Heart right ventricle (tissue), 16 donors: ENCODE results near the gene ULK4. TPM values are rescaled to one million over a fixed set of nuclear protein-coding genes. Genes with fewer than 3 reads are reported as not detected.

ENCODE experiments used
- ATAC-seq, 8 donors: fragments of 200-7000 bp; cut with Tn5 transposase; one replicate each; pipeline ENCODE4 v1.9.1; 2020; ENCODE audit warnings: mild to moderate bottlenecking in 8 of 8, moderate library complexity in 8 of 8, moderate number of reproducible peaks in 1 of 8
- DNase-seq, 2 donors: peaks; one replicate each; pipeline ENCODE4 v3.0.0-alpha.2; 2020
- H3K27ac ChIP-seq, 10 donors: fragments of 200-600 bp; sonication (generic) in 2 of 10; one replicate each; pipeline versions ENCODE4 v1.5.0 to v1.8.0; 2020 to 2022; ENCODE audit warnings: mild to moderate bottlenecking in 3 of 10
- H3K27me3 ChIP-seq, 7 donors: fragments of 200-600 bp; one replicate each; pipeline ENCODE4 v1.8.0; 2021 to 2022; ENCODE audit warnings: mild to moderate bottlenecking in 2 of 7
- H3K36me3 ChIP-seq, 9 donors: fragments of 200-600 bp; sonication (generic) in 1 of 9; one replicate each; pipeline versions ENCODE4 v1.5.0 to v1.8.0; 2020 to 2022; ENCODE audit warnings: mild to moderate bottlenecking in 2 of 9
- H3K4me1 ChIP-seq, 9 donors: fragments of 200-600 bp; sonication (generic) in 1 of 9; one replicate each; pipeline versions ENCODE4 v1.5.0 to v1.8.0; 2020 to 2022; ENCODE audit warnings: mild to moderate bottlenecking in 4 of 9
- H3K4me3 ChIP-seq, 10 donors: fragments of 200-600 bp; sonication (generic) in 2 of 10; one replicate each; pipeline versions ENCODE4 v1.5.0 to v1.8.0; 2020 to 2022; ENCODE audit warnings: mild to moderate bottlenecking in 7 of 10, moderate library complexity in 2 of 10
- H3K9me3 ChIP-seq, 11 donors: fragments of 200-600 bp in 10 of 11; sonication (generic) in 2 of 11; one replicate each; pipeline versions ENCODE4 v1.5.0 to v1.8.0; 2013 to 2022; ENCODE audit warnings: mild to moderate bottlenecking in 2 of 11, control low read depth in 1 of 11, moderate library complexity in 1 of 11
- WGBS, 2 donors: extraction: QIAGEN DNeasy Blood & Tissue Kit; methylation state at CpG; one replicate each; pipeline ENCODE4 v1.1.7; 2013; ENCODE audit warnings: inconsistent platforms in 1 of 2; 5-methylcytosine and 5-hydroxymethylcytosine counted together
- intact Hi-C, 10 donors: fragments of 100-400 bp; cut with DNase I; formaldehyde crosslinking; loops; one replicate each; pipeline versions ENCODE4 v1.11.1 to v1.14.2; 2022
- polyA plus RNA-seq, 2 donors: library from polyadenylated mRNA; stranded (reverse); fragments of 200-250 nt; gene quantifications; one replicate each; pipeline ENCODE4 v1.2.3, GENCODE V29; 2013
- total RNA-seq, 10 donors: library from RNA; stranded (reverse); fragmentation: NEBNext Ultra II Directional in 3 of 10; extraction: Animal tissue kit (Norgen Biotek cat#: 25700) in 3 of 10; gene quantifications; one replicate each; pipeline versions ENCODE4 v1.2.1 to v1.2.4, GENCODE V29; 2021 to 2023
- TF ChIP-seq, protein P1 (sequence below), 9 donors: fragments of 200-600 bp; sonication (generic) in 2 of 9; IDR thresholded peaks; one replicate each; pipeline versions ENCODE4 v1.5.0 to v1.8.0; 2021 to 2022; ENCODE audit warnings: antibody characterized with exemption in 9 of 9, mild to moderate bottlenecking in 5 of 9, moderate library complexity in 1 of 9
- donor health status: Arrhythmogenic right ventricular cardiomyopathy.
- donor health status: ischemic (EF 13 %, LVEDD 7.1; RV severe dilation, severe dysfunction).
- donor health status: healthy with polysubstance abuse.
- donor health status: DM: no; HTN: yes; CAD: no.
- donor health status: DM: no; HTN: no; CAD: no.
- donor health status: ischemic (EF 25% LVEDD 6.9; RV normal size, moderate dysfunction).
- donor health status: ischemic (EF 25% LVEDD 5.7; RV mildly dilated, moderate dysfunction).
- donor health status: healthy.
- donor health status: DM: yes; HTN: yes; CAD: no.
- donor health status: Ischemic cardiomyopathy.
- donor health status: ischemic (EF 35%, LVEDD 5.7; RV mildly dilated, moderate dysfunction).
- donor health status: nonischemic (EF 11% LVEDD 7.7; RV severe dilation, severe dysfunction).
- donor health status: DM: yes; HTN: yes; CAD: no.
- donor health status: PGD.
- donor health status: ischemic (EF 29% LVEDD 5.4; RV normal size, mild dysfunction).
- donor health status: nonischemic (EF 23%, LVEDD 6.1; RV moderate dilation, normal function).

Gene ULK4
- total and polyA plus RNA-seq, 12 donors, result 1.4 to 11.4 (median 2.6) TPM

DNA sequence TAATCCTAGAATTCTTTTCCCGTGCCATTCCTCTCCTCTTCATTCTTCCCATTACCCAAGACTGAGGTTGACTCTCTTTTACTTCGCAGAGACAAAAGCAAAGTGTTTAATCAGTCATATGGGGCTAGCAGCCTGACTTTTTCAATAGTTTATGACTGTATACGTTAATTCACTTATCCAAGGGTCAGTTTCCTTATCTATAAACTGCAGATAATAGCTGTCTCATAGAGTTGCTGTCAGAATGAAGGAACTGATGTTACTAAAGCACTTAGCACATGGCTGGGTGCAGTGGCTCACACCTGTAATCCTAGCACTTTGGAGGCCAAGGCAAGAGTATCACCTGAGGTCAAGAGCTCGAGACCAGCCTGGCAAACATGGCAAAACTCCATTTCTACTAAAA, 43.5 kb upstream of the ULK4 start:
- 81 to 87% methylated on average over 4 of the region's 4 CpGs for WGBS, 2 donors

DNA sequence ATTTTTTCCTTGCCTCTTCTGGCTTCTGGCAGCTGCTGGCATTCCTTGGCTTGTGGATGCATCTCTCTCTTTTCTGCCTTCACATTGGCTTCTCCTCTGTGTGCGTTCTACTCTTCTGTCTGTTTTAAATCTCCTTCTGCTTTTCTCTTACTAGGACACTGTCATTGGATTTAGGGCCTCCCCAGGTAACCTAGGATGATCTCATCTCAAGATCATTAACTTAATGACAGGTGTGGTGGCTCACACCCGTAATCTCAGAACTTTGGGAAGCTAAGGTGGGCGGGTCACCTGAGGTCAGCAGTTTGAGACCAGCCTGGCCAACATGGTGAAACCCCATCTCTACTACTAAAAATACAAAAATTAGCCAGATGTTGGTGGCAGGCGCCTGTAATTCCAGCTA, 40.9 kb upstream of the ULK4 start:
- TF ChIP-seq, protein P1, sequence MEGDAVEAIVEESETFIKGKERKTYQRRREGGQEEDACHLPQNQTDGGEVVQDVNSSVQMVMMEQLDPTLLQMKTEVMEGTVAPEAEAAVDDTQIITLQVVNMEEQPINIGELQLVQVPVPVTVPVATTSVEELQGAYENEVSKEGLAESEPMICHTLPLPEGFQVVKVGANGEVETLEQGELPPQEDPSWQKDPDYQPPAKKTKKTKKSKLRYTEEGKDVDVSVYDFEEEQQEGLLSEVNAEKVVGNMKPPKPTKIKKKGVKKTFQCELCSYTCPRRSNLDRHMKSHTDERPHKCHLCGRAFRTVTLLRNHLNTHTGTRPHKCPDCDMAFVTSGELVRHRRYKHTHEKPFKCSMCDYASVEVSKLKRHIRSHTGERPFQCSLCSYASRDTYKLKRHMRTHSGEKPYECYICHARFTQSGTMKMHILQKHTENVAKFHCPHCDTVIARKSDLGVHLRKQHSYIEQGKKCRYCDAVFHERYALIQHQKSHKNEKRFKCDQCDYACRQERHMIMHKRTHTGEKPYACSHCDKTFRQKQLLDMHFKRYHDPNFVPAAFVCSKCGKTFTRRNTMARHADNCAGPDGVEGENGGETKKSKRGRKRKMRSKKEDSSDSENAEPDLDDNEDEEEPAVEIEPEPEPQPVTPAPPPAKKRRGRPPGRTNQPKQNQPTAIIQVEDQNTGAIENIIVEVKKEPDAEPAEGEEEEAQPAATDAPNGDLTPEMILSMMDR (IDR thresholded peaks at IDR 0.05), result no peak
- Histone ChIP-seq H3K4me3 (no peak overlapping the region), H3K9me3 (peaks cover 0 to 10% (median 0%) of the 10 kb centered on the region in 11 donors), H3K36me3 (no peaks in the 10 kb centered on the region), H3K27ac (no peak overlapping the region), H3K4me1 (peaks cover 0 to 8% (median 7%) of the 10 kb centered on the region in 9 donors), H3K27me3 (no peaks in the 10 kb centered on the region)
- DNase-seq (no peak), ATAC-seq (no peak)
- intact Hi-C loops, result loop anchor here in 2 of 10 donors (10.0 kb wide), 2 partner anchors 98 to 108 kb away; no protein-coding TSS in a partner anchor
- WGBS, 2 donors, result 96 to 98% methylated on average over 4 of the region's 4 CpGs

More for the DNA sequence above, 43.5 kb upstream of the ULK4 start:
- H3K27me3 ChIP-seq, result no peaks in the 10 kb centered on the region
- no peak overlapping the region for H3K27ac ChIP-seq
- intact Hi-C loops, result loop anchor here in 2 of 10 donors (10.0 kb wide), 2 partner anchors 101 to 111 kb away; no protein-coding TSS in a partner anchor
- DNase-seq (no peak), ATAC-seq (no peak)
- H3K9me3 ChIP-seq, result peaks cover 0 to 10% (median 0%) of the 10 kb centered on the region in 11 donors
- H3K4me1 ChIP-seq, result peaks cover 0 to under 1% (median 0%) of the 10 kb centered on the region in 9 donors
- H3K36me3 ChIP-seq, result no peaks in the 10 kb centered on the region
- TF ChIP-seq, protein P1 (IDR thresholded peaks at IDR 0.05), result no peak
- H3K4me3 ChIP-seq, result no peak overlapping the region

DNA sequence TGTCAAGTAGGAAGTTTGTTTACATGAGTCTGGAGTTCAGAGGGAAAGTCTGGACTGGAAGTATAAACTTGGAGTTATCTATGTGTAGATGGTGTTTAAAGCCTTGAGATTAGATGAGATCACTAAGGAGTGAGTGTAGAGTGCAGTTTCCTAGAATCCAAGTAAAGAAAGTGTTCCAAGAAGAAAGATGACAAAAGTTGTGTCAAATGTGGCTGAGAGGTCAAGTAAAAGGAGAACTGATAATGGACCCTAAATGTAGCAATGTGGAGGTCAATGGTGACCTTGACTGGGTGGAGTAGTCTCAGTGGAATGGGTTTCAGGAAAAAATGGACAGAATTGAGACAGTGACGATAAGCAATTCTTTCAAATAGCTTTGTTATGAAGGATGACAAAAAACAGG, 39.9 kb upstream of the ULK4 start:
- 97 to 100% methylated on average over 1 of the region's 1 CpG for WGBS, 2 donors
- no peaks in the 10 kb centered on the region for H3K36me3 ChIP-seq
- TF ChIP-seq, protein P1 (IDR thresholded peaks at IDR 0.05), result no peak
- H3K27ac ChIP-seq, result no peak overlapping the region
- ATAC-seq (no peak), DNase-seq (no peak)
- H3K4me3 ChIP-seq, result no peak overlapping the region
- no peaks in the 10 kb centered on the region for H3K27me3 ChIP-seq
- intact Hi-C loops, result loop anchor here in 2 of 10 donors (10.0 kb wide), 2 partner anchors 97 to 107 kb away; no protein-coding TSS in a partner anchor
- H3K9me3 ChIP-seq, result peaks cover 0 to 10% (median 0%) of the 10 kb centered on the region in 11 donors
- H3K4me1 ChIP-seq, result peaks cover 0 to 17% (median 12%) of the 10 kb centered on the region in 9 donors

DNA sequence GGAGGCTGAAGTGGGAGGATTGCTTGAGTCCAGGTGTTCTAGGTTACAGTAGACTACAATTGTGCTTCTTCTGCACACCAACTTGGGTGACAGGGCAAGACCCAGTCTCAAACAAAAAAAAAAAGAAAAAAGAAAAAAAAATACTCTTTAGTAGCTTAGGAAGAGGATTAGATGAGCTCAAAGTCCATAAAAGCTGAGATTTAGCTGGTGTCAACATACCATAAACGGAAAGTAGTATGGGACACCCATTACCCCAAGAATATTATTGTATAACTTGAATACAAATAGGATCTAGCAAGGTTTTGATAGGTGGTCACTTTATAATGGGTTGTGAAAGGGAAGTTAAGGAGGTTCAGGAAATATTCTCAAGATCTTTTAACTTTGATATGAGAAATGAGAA, 38.0 kb upstream of the ULK4 start:
- 95 to 100% methylated on average over 1 of the region's 1 CpG for WGBS, 2 donors
- Histone ChIP-seq H3K9me3 (peaks cover 0 to 10% (median 0%) of the 10 kb centered on the region in 11 donors), H3K4me3 (no peak overlapping the region), H3K36me3 (no peaks in the 10 kb centered on the region), H3K4me1 (peaks cover 0 to 17% (median 12%) of the 10 kb centered on the region in 9 donors), H3K27ac (no peak overlapping the region), H3K27me3 (no peaks in the 10 kb centered on the region)
- no peak for ATAC-seq
- TF ChIP-seq, protein P1 (IDR thresholded peaks at IDR 0.05), result no peak
- no peak for DNase-seq
- intact Hi-C loops, result loop anchor here in 6 of 10 donors (5.0 to 10.0 kb wide), 5 partner anchors 85 to 105 kb away; no protein-coding TSS in a partner anchor
